Cortex of kidney (tissue), 1 donor: ENCODE data around the gene STRIP1.

Source experiments
- DNase-seq: peaks from one replicate; lab custom pipeline; 2025; lab: John Stamatoyannopoulos, UW

Gene STRIP1

GRCh38 chr1:110050602-110051261 is 16.3 kb downstream of the STRIP1 start:
- DNase-seq = no peak

- no peak for DNase-seq
Observed at GRCh38 chr1:110051262-110051648, 16.8 kb downstream of the STRIP1 start.

GRCh38 chr1:110053552-110054428 is 19.4 kb downstream of the STRIP1 start:
- DNase-seq = no peak

GRCh38 chr1:110055493-110056284 is 21.3 kb downstream of the STRIP1 start:
- no peak for DNase-seq

- DNase-seq = no peak
Observed at GRCh38 chr1:110056285-110056683, 21.9 kb downstream of the STRIP1 start.

GRCh38 chr1:110056776-110057175 is 22.4 kb downstream of the STRIP1 start:
- no peak for DNase-seq

- no peak for DNase-seq
Observed at GRCh38 chr1:110057963-110058518, 23.6 kb downstream of the STRIP1 start.

GRCh38 chr1:110058591-110058990 is 24.2 kb downstream of the STRIP1 start:
- no peak for DNase-seq

- DNase-seq = no peak
Observed at GRCh38 chr1:110059133-110059863, 24.9 kb downstream of the STRIP1 start.

GRCh38 chr1:110060034-110060661 is 25.7 kb downstream of the STRIP1 start:
- no peak for DNase-seq

GRCh38 chr1:110060662-110061060 is 26.2 kb downstream of the STRIP1 start:
- DNase-seq = no peak

- DNase-seq = no peak
Observed at GRCh38 chr1:110061341-110061740, 26.9 kb downstream of the STRIP1 start.

GRCh38 chr1:110062612-110063011 is 28.2 kb downstream of the STRIP1 start:
- no peak for DNase-seq

GRCh38 chr1:110063781-110064180 is 29.4 kb downstream of the STRIP1 start:
- no peak for DNase-seq

GRCh38 chr1:110064576-110065337 is 30.3 kb downstream of the STRIP1 start:
- DNase-seq = no peak

- DNase-seq = no peak
Observed at GRCh38 chr1:110065841-110066240, 31.4 kb downstream of the STRIP1 start.

GRCh38 chr1:110067479-110067892 is 33.1 kb downstream of the STRIP1 start:
- DNase-seq = no peak

GRCh38 chr1:110067893-110068645 is 33.6 kb downstream of the STRIP1 start:
- no peak for DNase-seq

GRCh38 chr1:110068646-110069403 is 34.4 kb downstream of the STRIP1 start:
- DNase-seq = no peak
